ENCODE results near the gene MNAT1. TPM values are rescaled to one million over a fixed set of nuclear protein-coding genes. Genes with fewer than 3 reads are reported as not detected.

The MNAT1 gene
- total RNA-seq, 4 donors from 2014 or later, result 32.4 to 48.9 (median 44.6) TPM

DNA sequence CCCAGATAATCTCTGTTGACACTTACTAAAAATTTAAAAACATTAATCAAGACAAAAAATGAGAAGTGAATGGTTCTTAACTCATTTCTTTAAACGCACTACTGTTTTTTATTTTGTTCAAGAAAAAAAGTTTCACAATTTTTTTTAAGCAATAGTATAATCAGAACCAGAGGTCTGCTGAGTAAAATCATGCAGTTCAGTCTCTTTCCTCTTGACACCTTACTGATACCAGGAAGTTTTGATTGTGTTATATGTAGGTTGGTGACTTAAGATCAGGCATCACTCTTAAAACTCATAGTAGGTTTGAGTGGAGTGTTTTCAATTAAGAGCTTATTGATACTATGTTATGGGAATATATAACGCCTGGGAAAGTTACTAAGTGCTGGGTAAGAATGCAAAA is 125.0 kb downstream of the MNAT1 start:
- H3K27ac ChIP-seq, result no peak overlapping the region
- peaks cover 0 to 6% (median 2%) of the 10 kb centered on the region in 4 donors for H3K9me3 ChIP-seq
- no peak overlapping the region for H3K4me3 ChIP-seq
- no peak for DNase-seq (ENCODE audit: low spot score in 2 of 2)
- H3K4me1 ChIP-seq, result peaks cover 0 to 28% (median 5%) of the 10 kb centered on the region in 4 donors
- TF ChIP-seq CTCF (IDR thresholded peaks at IDR 0.05) (no peak), EP300 (IDR thresholded peaks at IDR 0.05) (no peak), POLR2A (IDR thresholded peaks at IDR 0.05) (no peak)
- H3K36me3 ChIP-seq, result peaks cover 0 to 19% (median 0%) of the 10 kb centered on the region in 3 donors
- H3K27me3 ChIP-seq, result no peaks in the 10 kb centered on the region
- WGBS, 2 donors, result 90 to 92% methylated on average over 2 of the region's 2 CpGs

DNA sequence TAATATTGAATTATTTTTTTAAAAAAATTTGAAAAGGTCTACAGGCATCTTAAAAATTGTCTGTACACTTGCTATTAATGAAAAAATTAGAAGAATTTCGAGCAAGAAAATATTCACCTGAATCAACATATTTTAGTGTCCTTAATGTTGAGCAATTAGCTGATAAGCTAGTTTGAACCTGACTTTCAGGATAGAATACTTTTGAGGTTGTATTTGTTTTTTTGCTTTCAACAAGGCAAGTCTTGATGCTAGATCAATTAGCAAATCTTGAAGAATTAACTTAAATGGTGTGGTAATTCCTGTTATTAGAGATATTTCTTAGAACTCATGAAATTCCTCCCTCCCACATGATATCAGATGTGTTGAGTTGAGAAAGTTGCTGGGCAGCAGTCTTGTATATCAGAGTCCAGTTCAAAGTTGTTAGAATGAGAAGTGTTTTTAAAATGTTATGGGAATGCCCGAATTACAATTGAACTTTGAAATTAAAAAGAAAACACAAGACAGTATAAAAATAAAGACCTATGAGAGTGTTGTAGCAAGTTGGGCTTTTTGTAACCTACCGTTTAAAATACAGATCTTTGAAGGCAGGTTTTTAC is 127.1 kb downstream of the MNAT1 start:
- TF ChIP-seq EP300 (IDR thresholded peaks at IDR 0.05), result no peak
- no peak for TF ChIP-seq CTCF (IDR thresholded peaks at IDR 0.05)
- TF ChIP-seq POLR2A (IDR thresholded peaks at IDR 0.05), result no peak
- 55 to 61% methylated on average over 3 of the region's 3 CpGs for WGBS, 2 donors
- no peak for DNase-seq (ENCODE audit: low spot score in 2 of 2)
- Histone ChIP-seq H3K27ac (no peak overlapping the region), H3K27me3 (no peaks in the 10 kb centered on the region), H3K36me3 (peaks cover 0 to 7% (median 0%) of the 10 kb centered on the region in 3 donors), H3K4me3 (no peak overlapping the region), H3K4me1 (peaks cover 0 to 45% (median 5%) of the 10 kb centered on the region in 4 donors), H3K9me3 (peaks cover 0 to 4% (median 2%) of the 10 kb centered on the region in 4 donors)

GRCh38 chr14:60862283-60862682 is 127.7 kb downstream of the MNAT1 start:
- Histone ChIP-seq H3K36me3 (peaks cover 0 to under 1% (median 0%) of the 10 kb centered on the region in 3 donors), H3K27me3 (no peaks in the 10 kb centered on the region), H3K27ac (no peak overlapping the region), H3K4me3 (no peak overlapping the region), H3K4me1 (peaks cover 0 to 50% (median 5%) of the 10 kb centered on the region in 4 donors), H3K9me3 (no peaks in the 10 kb centered on the region)
- peak; percentile 26 to 68 for DNase-seq (ENCODE audit: low spot score in 2 of 2)
- peak in 1 of 2 donors; percentile 74 for TF ChIP-seq EP300 (IDR thresholded peaks at IDR 0.05)
- no peak for TF ChIP-seq POLR2A (IDR thresholded peaks at IDR 0.05)
- WGBS, 2 donors, result 15 to 22% methylated on average over 2 of the region's 2 CpGs

GRCh38 chr14:60863249-60863648 is 128.7 kb downstream of the MNAT1 start:
- no peaks in the 10 kb centered on the region for H3K9me3 ChIP-seq
- no peaks in the 10 kb centered on the region for H3K36me3 ChIP-seq
- no peak overlapping the region for H3K4me3 ChIP-seq
- WGBS, 2 donors, result 89 to 95% methylated on average over 2 of the region's 2 CpGs
- TF ChIP-seq POLR2A (IDR thresholded peaks at IDR 0.05) (no peak), EP300 (IDR thresholded peaks at IDR 0.05) (no peak), CTCF (IDR thresholded peaks at IDR 0.05) (no peak)
- no peak overlapping the region for H3K27ac ChIP-seq
- no peaks in the 10 kb centered on the region for H3K27me3 ChIP-seq
- no peak for DNase-seq (ENCODE audit: low spot score in 2 of 2)
- H3K4me1 ChIP-seq, result peaks cover 0 to 59% (median 5%) of the 10 kb centered on the region in 4 donors

GRCh38 chr14:60865378-60866127 is 131.0 kb downstream of the MNAT1 start:
- peak overlapping the region in 2 of 4 donors; percentile 51 to 61 for H3K27ac ChIP-seq

More at GRCh38 chr14:60865378-60866127, 131.0 kb downstream of the MNAT1 start:
- Histone ChIP-seq H3K27me3 (no peaks in the 10 kb centered on the region), H3K4me3 (no peak overlapping the region), H3K36me3 (no peaks in the 10 kb centered on the region), H3K4me1 (peaks cover 0 to 62% (median 5%) of the 10 kb centered on the region in 4 donors), H3K9me3 (no peaks in the 10 kb centered on the region)
- 67 to 70% methylated on average over 4 of the region's 4 CpGs for WGBS, 2 donors
- TF ChIP-seq EP300 (IDR thresholded peaks at IDR 0.05), result no peak
- no peak for TF ChIP-seq CTCF (IDR thresholded peaks at IDR 0.05)
- TF ChIP-seq POLR2A (IDR thresholded peaks at IDR 0.05), result no peak
- no peak for DNase-seq (ENCODE audit: low spot score in 2 of 2)

Measured in tibial nerve (tissue), 4 donors.